AG04449 (cell line): ENCODE results near the gene LMTK2.

Experiments
- CTCF ChIA-PET: fragments of 350-600 bp; formaldehyde crosslinking; extraction: SDS; loops from one replicate; lab custom pipeline; 2021; ENCODE audit warnings: antibody characterized with exemption; lab: Yijun Ruan, JAX
- POLR2A ChIA-PET: fragments of 400-600, 350-600 bp; formaldehyde crosslinking; extraction: SDS; loops from one replicate; lab custom pipeline; 2020; ENCODE audit warnings: antibody characterized with exemption, inconsistent platforms; lab: Yijun Ruan, JAX
- DNase-seq: peaks from one replicate; pipeline ENCODE4 v3.0.0-alpha.2; 2010; ENCODE audit warnings: low read depth, low spot score
- H3K4me3 ChIP-seq: 2 replicates; pipeline ENCODE4 v1.5.1; 2011; ENCODE audit warnings: low read depth, mild to moderate bottlenecking, control low read depth, low read length
- CTCF ChIP-seq: IDR thresholded peaks from one replicate; pipeline ENCODE4 v1.5.1; 2011; ENCODE audit warnings: mild to moderate bottlenecking, moderate library complexity, low read length, control low read depth, inconsistent platforms; ENCODE audit not compliant: insufficient read depth; ENCODE audit errors: missing control alignments

LMTK2 gene

GRCh38 chr7:98107313-98107721 lies 655 bp downstream of the LMTK2 start:
- H3K4me3 ChIP-seq: peak overlapping the region; percentile 84
- ChIA-PET POLR2A (no interaction called here), CTCF (interaction anchor here (1.1 to 7.8 kb wide), 7 partner anchors 11 to 85 kb away, joined by 3 to 129 read pairs (median 4); no protein-coding TSS in a partner anchor)
- no peak for DNase-seq
- TF ChIP-seq CTCF: no peak

- no peak overlapping the region for H3K4me3 ChIP-seq
- TF ChIP-seq CTCF: no peak
- CTCF ChIA-PET: interaction anchor here (0.6 to 7.8 kb wide), 7 partner anchors 8 to 90 kb away, joined by 3 to 129 read pairs (median 6); no protein-coding TSS in a partner anchor
- no peak for DNase-seq
- POLR2A ChIA-PET: no interaction called here
Observed at GRCh38 chr7:98110249-98111022, 3.8 kb downstream of the LMTK2 start.

GRCh38 chr7:98112077-98112476 lies 5.4 kb downstream of the LMTK2 start:
- ChIA-PET POLR2A (no interaction called here), CTCF (interaction anchor here (0.6 to 7.8 kb wide), 4 partner anchors 8 to 91 kb away, joined by 3 to 129 read pairs (median 8); no protein-coding TSS in a partner anchor)
- no peak for DNase-seq
- TF ChIP-seq CTCF: no peak
- H3K4me3 ChIP-seq: no peak overlapping the region

- POLR2A ChIA-PET: no interaction called here
- CTCF ChIA-PET: interaction anchor here (5.2 kb wide), 2 partner anchors 10 to 53 kb away, joined by 33 to 43 read pairs; partner anchors contain the start of gene LMTK2
- no peak for TF ChIP-seq CTCF
Observed at GRCh38 chr7:98115746-98116525, 9.3 kb downstream of the LMTK2 start.

GRCh38 chr7:98116656-98117461 lies 10.2 kb downstream of the LMTK2 start:
- no peak overlapping the region for H3K4me3 ChIP-seq
- DNase-seq: no peak
- no peak for TF ChIP-seq CTCF
- ChIA-PET CTCF (interaction anchor here (0.6 to 5.2 kb wide), 5 partner anchors 9 to 97 kb away, joined by 3 to 43 read pairs (median 21); partner anchors contain the start of gene LMTK2), POLR2A (no interaction called here)

More at GRCh38 chr7:98115746-98116525, 9.3 kb downstream of the LMTK2 start:
- no peak for DNase-seq
- H3K4me3 ChIP-seq: no peak overlapping the region
